GM23338 (cell line): ENCODE results near the gene GSTA1. TPM values are rescaled to one million over a fixed set of nuclear protein-coding genes. Genes with fewer than 3 reads are reported as not detected.

Source experiments
- ATAC-seq: fragments of 200-7000 bp; cut with Tn5 transposase; 3 replicates; pipeline ENCODE4 v1.9.1; 2020
- DNase-seq: peaks from one replicate; pipeline ENCODE4 v3.0.0-alpha.2; 2015; ENCODE audit warnings: low spot score
- H2AFZ ChIP-seq: fragments of 200-600 bp; sonication (generic); 2 replicates; pipeline ENCODE4 v1.8.0; 2016; ENCODE audit warnings: antibody characterized with exemption, mild to moderate bottlenecking, moderate library complexity
- H3F3A ChIP-seq: fragments of 200-600 bp; sonication (generic); replicated peaks from 2 replicates; pipeline ENCODE4 v1.8.0; 2017; ENCODE audit warnings: antibody characterized with exemption, mixed run types, low read depth
- H3K27ac ChIP-seq: fragments of 200-600 bp; sonication (generic); 2 replicates; pipeline ENCODE4 v1.6.1; 2016; ENCODE audit warnings: low read depth
- H3K27me3 ChIP-seq: fragments of 200-600 bp; sonication (generic); 2 replicates; pipeline ENCODE4 v1.8.0; 2016; ENCODE audit warnings: mild to moderate bottlenecking, mixed run types, moderate library complexity; ENCODE audit not compliant: insufficient read depth
- H3K36me3 ChIP-seq: fragments of 200-600 bp; sonication (generic); 2 replicates; pipeline ENCODE4 v1.8.0; 2016; ENCODE audit warnings: mild to moderate bottlenecking; ENCODE audit not compliant: insufficient read depth
- H3K4me1 ChIP-seq: fragments of 200-600 bp; sonication (generic); 2 replicates; pipeline ENCODE4 v1.8.0; 2016; ENCODE audit warnings: mild to moderate bottlenecking, moderate library complexity; ENCODE audit not compliant: insufficient read depth
- H3K4me2 ChIP-seq: fragments of 200-600 bp; sonication (generic); 2 replicates; pipeline ENCODE4 v1.7.1; 2017; ENCODE audit warnings: mixed run types
- H3K4me3 ChIP-seq: fragments of 200-600 bp; sonication (generic); 2 replicates; pipeline ENCODE4 v1.6.1; 2016; ENCODE audit warnings: mixed run types
- H3K79me2 ChIP-seq: fragments of 200-600 bp; sonication (generic); replicated peaks from 2 replicates; pipeline ENCODE4 v1.8.0; 2017; ENCODE audit warnings: mild to moderate bottlenecking; ENCODE audit not compliant: insufficient read depth
- H3K9me2 ChIP-seq: fragments of 200-600 bp; sonication (generic); 2 replicates; pipeline ENCODE4 v1.8.0; 2017; ENCODE audit not compliant: insufficient read depth
- H4K20me1 ChIP-seq: fragments of 200-600 bp; sonication (generic); replicated peaks from 2 replicates; pipeline ENCODE4 v1.8.0; 2017; ENCODE audit warnings: mild to moderate bottlenecking; ENCODE audit not compliant: insufficient read depth
- H3K27ac Mint-ChIP-seq: 2 replicates; pipeline ENCODE4 v1.8.0; 2020; ENCODE audit warnings: inconsistent platforms, mild to moderate bottlenecking, moderate library complexity, mixed read lengths
- H3K27me3 Mint-ChIP-seq: 3 replicates; pipeline ENCODE4 v1.8.0; 2022; ENCODE audit warnings: low read depth, mild to moderate bottlenecking, moderate library complexity, mixed read lengths, inconsistent platforms; ENCODE audit not compliant: insufficient read depth, poor library complexity
- H3K36me3 Mint-ChIP-seq: 3 replicates; pipeline ENCODE4 v1.8.0; 2021; ENCODE audit warnings: low read depth, mild to moderate bottlenecking, inconsistent platforms, moderate library complexity, mixed read lengths
- H3K4me1 Mint-ChIP-seq: 3 replicates; pipeline ENCODE4 v1.8.0; 2020; ENCODE audit warnings: mild to moderate bottlenecking, inconsistent platforms, mixed read lengths
- H3K4me3 Mint-ChIP-seq: 3 replicates; pipeline ENCODE4 v1.8.0; 2021; ENCODE audit warnings: moderate library complexity, mild to moderate bottlenecking, inconsistent platforms, mixed read lengths
- H3K9me3 Mint-ChIP-seq: 3 replicates; pipeline ENCODE4 v1.8.0; 2020; ENCODE audit warnings: moderate library complexity, mild to moderate bottlenecking, inconsistent platforms, mixed read lengths
- CREB1 ChIP-seq: fragments of 250-450 bp; sonication (Bioruptor Pico); IDR thresholded peaks from 2 replicates; pipeline ENCODE4 v1.5.0; 2020; ENCODE audit warnings: low read depth, mild to moderate bottlenecking, moderate library complexity
- ETS1 ChIP-seq: IDR thresholded peaks from 2 replicates; pipeline ENCODE4 v1.6.1; 2016; ENCODE audit warnings: antibody characterized with exemption
- EZH2 ChIP-seq: fragments of 200-600 bp; sonication (generic); IDR thresholded peaks from one replicate; pipeline ENCODE4 v1.8.0; 2017; ENCODE audit warnings: antibody characterized with exemption, mild to moderate bottlenecking, low read depth; ENCODE audit not compliant: unreplicated experiment
- EZH2phosphoT487 ChIP-seq: fragments of 200-600 bp; sonication (generic); IDR thresholded peaks from one replicate; pipeline ENCODE4 v1.8.1; 2018; ENCODE audit warnings: antibody characterized with exemption; ENCODE audit not compliant: unreplicated experiment
- JUNB ChIP-seq: IDR thresholded peaks from one replicate; pipeline ENCODE4 v1.6.1; 2016; ENCODE audit warnings: antibody characterized with exemption; ENCODE audit not compliant: unreplicated experiment
- POLR2AphosphoS5 ChIP-seq: IDR thresholded peaks from 2 replicates; pipeline ENCODE4 v1.6.1; 2016; ENCODE audit warnings: antibody characterized with exemption, low read depth
- REST ChIP-seq: IDR thresholded peaks from one replicate; pipeline ENCODE4 v1.6.1; 2018; ENCODE audit warnings: antibody characterized with exemption; ENCODE audit not compliant: unreplicated experiment
- ZNF114 ChIP-seq: fragments of 250-450 bp; sonication (Bioruptor Pico); IDR thresholded peaks from 2 replicates; pipeline ENCODE4 v1.5.0; 2020; ENCODE audit warnings: mild to moderate bottlenecking, moderate library complexity
- ZNF331 ChIP-seq: fragments of 250-450 bp; sonication (Bioruptor Pico); IDR thresholded peaks from 2 replicates; pipeline ENCODE4 v1.5.0; 2020; ENCODE audit warnings: low read depth, mild to moderate bottlenecking, moderate library complexity
- polyA plus RNA-seq: library from polyadenylated mRNA; unstranded; fragments of >200 nt; fragmentation: Nextera tagmentation; extraction: Ambion mirVana; gene quantifications from 2 replicates; pipeline ENCODE4 v1.2.1, GENCODE V29; 2016
- total RNA-seq: library from RNA; depleted of rRNA; stranded (reverse); fragments of >200 nt; shearing (Covaris generic); gene quantifications from 2 replicates; pipeline ENCODE4 v1.2.3, GENCODE V29; 2014
- TF ChIP-seq, protein P1 (sequence below), 2 experiments: fragments of 200-600 bp in 1 of 2; sonication (generic) in 1 of 2; conservative IDR thresholded peaks; 2 replicates each; pipeline versions ENCODE4 v1.5.1 to v1.6.1; 2016 to 2017; ENCODE audit warnings: antibody characterized with exemption in 2 of 2, low read depth in 2 of 2, mild to moderate bottlenecking in 2 of 2, moderate library complexity in 1 of 2

GSTA1 gene
- total and polyA plus RNA-seq, 2 experiments from 2014 or later: not detected

DNA sequence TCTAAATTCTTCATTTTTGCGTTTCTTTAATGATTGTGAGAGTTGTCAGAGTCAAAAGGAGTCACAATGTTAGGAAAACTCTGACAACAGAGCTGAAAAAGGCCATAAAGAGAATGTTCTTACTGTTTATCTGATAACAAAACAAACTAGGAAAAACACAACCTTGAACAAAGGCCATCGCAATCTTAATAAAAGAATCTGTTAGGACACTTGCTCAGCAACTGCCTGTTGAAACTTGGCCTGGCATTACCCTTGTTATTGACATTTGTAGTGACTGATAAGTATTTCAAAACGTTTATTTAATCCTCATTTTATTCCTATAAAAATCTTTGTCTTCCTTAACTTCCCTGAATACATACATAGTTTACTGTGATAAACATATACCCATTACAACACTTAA, 15.7 kb downstream of the GSTA1 start:
- no peak overlapping the region for H3K4me3 Mint-ChIP-seq
- no peaks in the 10 kb centered on the region for H3K4me1 Mint-ChIP-seq
- Histone ChIP-seq H4K20me1 (no peaks in the 10 kb centered on the region), H2AFZ (no peak overlapping the region), H3K36me3 (no peaks in the 10 kb centered on the region), H3F3A (no peaks in the 10 kb centered on the region), H3K9me2 (no peaks in the 10 kb centered on the region), H3K4me3 (no peak overlapping the region), H3K4me1 (no peaks in the 10 kb centered on the region), H3K27me3 (no peaks in the 10 kb centered on the region), H3K4me2 (no peak overlapping the region), H3K27ac (no peak overlapping the region), H3K79me2 (no peaks in the 10 kb centered on the region)
- ATAC-seq (no peak), DNase-seq (no peak)
- H3K27ac Mint-ChIP-seq: no peak overlapping the region
- TF ChIP-seq ZNF114 (CRISPR knock-in tag) (no peak), JUNB (no peak), EZH2 (no peak), ETS1 (no peak), EZH2phosphoT487 (no peak), REST (no peak), POLR2AphosphoS5 (no peak)
- TF ChIP-seq, protein P1, sequence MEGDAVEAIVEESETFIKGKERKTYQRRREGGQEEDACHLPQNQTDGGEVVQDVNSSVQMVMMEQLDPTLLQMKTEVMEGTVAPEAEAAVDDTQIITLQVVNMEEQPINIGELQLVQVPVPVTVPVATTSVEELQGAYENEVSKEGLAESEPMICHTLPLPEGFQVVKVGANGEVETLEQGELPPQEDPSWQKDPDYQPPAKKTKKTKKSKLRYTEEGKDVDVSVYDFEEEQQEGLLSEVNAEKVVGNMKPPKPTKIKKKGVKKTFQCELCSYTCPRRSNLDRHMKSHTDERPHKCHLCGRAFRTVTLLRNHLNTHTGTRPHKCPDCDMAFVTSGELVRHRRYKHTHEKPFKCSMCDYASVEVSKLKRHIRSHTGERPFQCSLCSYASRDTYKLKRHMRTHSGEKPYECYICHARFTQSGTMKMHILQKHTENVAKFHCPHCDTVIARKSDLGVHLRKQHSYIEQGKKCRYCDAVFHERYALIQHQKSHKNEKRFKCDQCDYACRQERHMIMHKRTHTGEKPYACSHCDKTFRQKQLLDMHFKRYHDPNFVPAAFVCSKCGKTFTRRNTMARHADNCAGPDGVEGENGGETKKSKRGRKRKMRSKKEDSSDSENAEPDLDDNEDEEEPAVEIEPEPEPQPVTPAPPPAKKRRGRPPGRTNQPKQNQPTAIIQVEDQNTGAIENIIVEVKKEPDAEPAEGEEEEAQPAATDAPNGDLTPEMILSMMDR (conservative IDR thresholded peaks at IDR 0.05; ENCODE audit: low read depth in 2 of 2): no peak
- H3K36me3 Mint-ChIP-seq: peaks cover 6% of the 10 kb centered on the region; the same call in 2 of the 3 replicates
- H3K9me3 Mint-ChIP-seq: peaks cover 33% of the 10 kb centered on the region
- peaks cover 8% of the 10 kb centered on the region for H3K27me3 Mint-ChIP-seq

GRCh38 chr6:52786249-52786956, 17.2 kb downstream of the GSTA1 start:
- Mint-ChIP-seq H3K27me3 (peaks cover 2% of the 10 kb centered on the region), H3K4me3 (no peak overlapping the region), H3K27ac (no peak overlapping the region), H3K9me3 (peaks cover 20% of the 10 kb centered on the region), H3K4me1 (no peaks in the 10 kb centered on the region), H3K36me3 (no peaks in the 10 kb centered on the region; the same call in 2 of the 3 replicates)
- ATAC-seq: no peak
- H2AFZ ChIP-seq: no peak overlapping the region
- H3K36me3 ChIP-seq: no peaks in the 10 kb centered on the region
- H3F3A ChIP-seq: no peaks in the 10 kb centered on the region
- H4K20me1 ChIP-seq: no peaks in the 10 kb centered on the region
- H3K4me3 ChIP-seq: no peak overlapping the region
- no peaks in the 10 kb centered on the region for H3K4me1 ChIP-seq
- no peak for DNase-seq
- no peaks in the 10 kb centered on the region for H3K9me2 ChIP-seq
- no peak overlapping the region for H3K27ac ChIP-seq
- no peaks in the 10 kb centered on the region for H3K27me3 ChIP-seq
- H3K79me2 ChIP-seq: no peaks in the 10 kb centered on the region
- no peak overlapping the region for H3K4me2 ChIP-seq
- no peak for TF ChIP-seq EZH2
- TF ChIP-seq POLR2AphosphoS5: no peak
- TF ChIP-seq JUNB: no peak
- no peak for TF ChIP-seq ETS1
- no peak for TF ChIP-seq ZNF331 (CRISPR knock-in tag)
- TF ChIP-seq REST: no peak
- TF ChIP-seq EZH2phosphoT487: no peak
- no peak for TF ChIP-seq CREB1 (CRISPR knock-in tag)
